WTC11 (cell line): ENCODE measurements around the gene SLC25A44. TPM values are rescaled to one million over a fixed set of nuclear protein-coding genes. Genes with fewer than 3 reads are reported as not detected.

Source experiments
- ATAC-seq: fragments of 200-7000 bp; cut with Tn5 transposase; 2 replicates; pipeline ENCODE4 v1.10.0; 2021; ENCODE audit warnings: mild to moderate bottlenecking, moderate library complexity
- CTCF ChIA-PET: fragments of 300-600 bp; sonication (Branson Sonifier 250); formaldehyde crosslinking; loops from one replicate; lab custom pipeline; 2021; ENCODE audit warnings: antibody characterized with exemption; lab: Charles Lee
- POLR2A ChIA-PET: fragments of 350-600 bp; sonication (Branson Sonifier 250); formaldehyde crosslinking; loops from one replicate; lab custom pipeline; 2021; ENCODE audit warnings: antibody characterized with exemption; lab: Charles Lee
- DNase-seq: peaks from one replicate; pipeline ENCODE4 v3.0.0; 2021; ENCODE audit warnings: low spot score
- H3K27ac Mint-ChIP-seq: 2 replicates; pipeline ENCODE4 v1.8.0; 2021; ENCODE audit warnings: mixed read lengths
- H3K27me3 Mint-ChIP-seq: 2 replicates; pipeline ENCODE4 v1.8.0; 2021; ENCODE audit warnings: low read depth, mild to moderate bottlenecking, moderate library complexity, mixed read lengths
- H3K36me3 Mint-ChIP-seq: 2 replicates; pipeline ENCODE4 v1.8.0; 2021; ENCODE audit warnings: mixed read lengths
- H3K4me1 Mint-ChIP-seq: 2 replicates; pipeline ENCODE4 v1.8.0; 2022; ENCODE audit warnings: mixed read lengths
- H3K4me3 Mint-ChIP-seq: 2 replicates; pipeline ENCODE4 v1.8.0; 2021; ENCODE audit warnings: mild to moderate bottlenecking, moderate library complexity, mixed read lengths
- H3K9me3 Mint-ChIP-seq: 2 replicates; pipeline ENCODE4 v1.8.0; 2021; ENCODE audit warnings: mixed read lengths
- ATF6 ChIP-seq: sonication (generic); formaldehyde crosslinking; IDR thresholded peaks from 2 replicates; pipeline ENCODE4 v1.8.1; 2023; ENCODE audit warnings: mild to moderate bottlenecking, missing genetic modification reagents
- E2F4 ChIP-seq: sonication (generic); formaldehyde crosslinking; IDR thresholded peaks from 2 replicates; pipeline ENCODE4 v1.8.1; 2022; ENCODE audit warnings: low read depth, mild to moderate bottlenecking, moderate library complexity, missing genetic modification reagents, borderline replicate concordance
- GABPB1 ChIP-seq: sonication (generic); formaldehyde crosslinking; IDR thresholded peaks from 2 replicates; pipeline ENCODE4 v1.8.1; 2023; ENCODE audit warnings: mild to moderate bottlenecking, missing genetic modification reagents
- GRHL2 ChIP-seq: fragments of 250-450 bp; sonication (Bioruptor Pico); IDR thresholded peaks from 2 replicates; pipeline ENCODE4 v1.8.0; 2022; ENCODE audit warnings: mild to moderate bottlenecking, moderate library complexity; ENCODE audit not compliant: insufficient replicate concordance, severe bottlenecking
- KAT7 ChIP-seq: sonication (generic); formaldehyde crosslinking; IDR thresholded peaks from 2 replicates; pipeline ENCODE4 v1.8.1; 2023; ENCODE audit warnings: missing genetic modification reagents, mild to moderate bottlenecking, borderline replicate concordance
- NR1H2 ChIP-seq: sonication (generic); formaldehyde crosslinking; IDR thresholded peaks from 2 replicates; pipeline ENCODE4 v1.9.0; 2021; ENCODE audit warnings: mild to moderate bottlenecking, moderate library complexity, missing genetic modification reagents
- NR3C1 ChIP-seq: sonication (generic); formaldehyde crosslinking; conservative IDR thresholded peaks from 2 replicates; pipeline ENCODE4 v1.8.1; 2023; ENCODE audit warnings: low read depth, mild to moderate bottlenecking, missing genetic modification reagents
- PREB ChIP-seq: sonication (generic); formaldehyde crosslinking; IDR thresholded peaks from 2 replicates; pipeline ENCODE4 v1.8.1; 2022; ENCODE audit warnings: mild to moderate bottlenecking, missing genetic modification reagents, moderate library complexity, borderline replicate concordance
- PRRX2 ChIP-seq: fragments of 250-450 bp; sonication (Bioruptor Pico); IDR thresholded peaks from 2 replicates; pipeline ENCODE4 v1.8.0; 2021; ENCODE audit warnings: mild to moderate bottlenecking
- RELA ChIP-seq: sonication (generic); formaldehyde crosslinking; IDR thresholded peaks from 2 replicates; pipeline ENCODE4 v1.8.1; 2022; ENCODE audit warnings: missing genetic modification reagents, mild to moderate bottlenecking, borderline replicate concordance
- RORB ChIP-seq: fragments of 250-450 bp; sonication (Bioruptor Pico); IDR thresholded peaks from 2 replicates; pipeline ENCODE4 v1.9.0; 2021; ENCODE audit warnings: mild to moderate bottlenecking
- SMAD4 ChIP-seq: sonication (generic); formaldehyde crosslinking; IDR thresholded peaks from 2 replicates; pipeline ENCODE4 v1.8.0; 2022; ENCODE audit warnings: mild to moderate bottlenecking, missing genetic modification reagents
- SP1 ChIP-seq: sonication (generic); formaldehyde crosslinking; conservative IDR thresholded peaks from 2 replicates; pipeline ENCODE4 v1.8.1; 2022; ENCODE audit warnings: missing genetic modification reagents
- USF2 ChIP-seq: sonication (generic); formaldehyde crosslinking; IDR thresholded peaks from 2 replicates; pipeline ENCODE4 v1.8.1; 2023; ENCODE audit warnings: mild to moderate bottlenecking, missing genetic modification reagents, moderate library complexity
- ZMAT4 ChIP-seq: fragments of 250-450 bp; sonication (Bioruptor Pico); IDR thresholded peaks from 2 replicates; pipeline ENCODE4 v1.9.0; 2021; ENCODE audit warnings: mild to moderate bottlenecking
- ZNF232 ChIP-seq: sonication (generic); formaldehyde crosslinking; IDR thresholded peaks from 2 replicates; pipeline ENCODE4 v1.8.0; 2022; ENCODE audit warnings: mild to moderate bottlenecking, missing genetic modification reagents
- ZNF416 ChIP-seq: fragments of 250-450 bp; sonication (Bioruptor Pico); IDR thresholded peaks from 2 replicates; pipeline ENCODE4 v1.9.0; 2021; ENCODE audit warnings: mild to moderate bottlenecking, inconsistent platforms
- total RNA-seq: library from RNA; stranded (reverse); gene quantifications from 3 replicates; pipeline ENCODE4 v1.2.3, GENCODE V29; 2021

Gene SLC25A44
- total RNA-seq, 1 experiment from 2014 or later: 29.1 TPM

- ATAC-seq: no peak
- no peak overlapping the region for H3K4me3 Mint-ChIP-seq
- no peaks in the 10 kb centered on the region for H3K27me3 Mint-ChIP-seq
- H3K27ac Mint-ChIP-seq: no peak overlapping the region
- POLR2A ChIA-PET: interaction anchor here (0.6 kb wide), 2 partner anchors 13 to 378 kb away, joined by 3 to 5 read pairs; no protein-coding TSS in a partner anchor
- H3K9me3 Mint-ChIP-seq: no peaks in the 10 kb centered on the region
- TF ChIP-seq GRHL2 (CRISPR knock-in tag): no peak
- TF ChIP-seq PRRX2: no peak
- no peak for TF ChIP-seq SP1
- TF ChIP-seq, all 79 proteins: peak for 0
- DNase-seq: no peak
- peaks cover 4% of the 10 kb centered on the region for H3K4me1 Mint-ChIP-seq
- peaks cover 39% of the 10 kb centered on the region for H3K36me3 Mint-ChIP-seq
- CTCF ChIA-PET: interaction anchor here (1.2 to 5.3 kb wide), 2 partner anchors 84 to 89 kb away, joined by 3 to 34 read pairs; no protein-coding TSS in a partner anchor
Measured at GRCh38 chr1:156229809-156230472, 36.0 kb downstream of the SLC25A44 start.

GRCh38 chr1:156230473-156230837 lies 36.6 kb downstream of the SLC25A44 start:
- H3K9me3 Mint-ChIP-seq: no peaks in the 10 kb centered on the region
- CTCF ChIA-PET: interaction anchor here (1.2 to 5.3 kb wide), 2 partner anchors 85 to 89 kb away, joined by 3 to 34 read pairs; no protein-coding TSS in a partner anchor
- H3K4me3 Mint-ChIP-seq: no peak overlapping the region
- POLR2A ChIA-PET: interaction anchor here (0.9 kb wide), 1 partner anchor 9 kb away, joined by 3 read pairs; no protein-coding TSS in a partner anchor
- TF ChIP-seq RORB (CRISPR knock-in tag): no peak
- TF ChIP-seq NR1H2 (CRISPR knock-in tag): no peak
- peaks cover 38% of the 10 kb centered on the region for H3K36me3 Mint-ChIP-seq
- peaks cover 1% of the 10 kb centered on the region for H3K4me1 Mint-ChIP-seq
- H3K27ac Mint-ChIP-seq: no peak overlapping the region
- DNase-seq (no peak), ATAC-seq (no peak)
- H3K27me3 Mint-ChIP-seq: no peaks in the 10 kb centered on the region

- Mint-ChIP-seq H3K27me3 (no peaks in the 10 kb centered on the region), H3K36me3 (peaks cover 42% of the 10 kb centered on the region), H3K9me3 (no peaks in the 10 kb centered on the region), H3K27ac (peak overlapping the region; percentile 65; the same call in 1 of the 2 replicates), H3K4me1 (no peaks in the 10 kb centered on the region), H3K4me3 (no peak overlapping the region)
- TF ChIP-seq PREB (CRISPR knock-in tag) (no peak), RELA (no peak), ZNF232 (CRISPR knock-in tag) (no peak), SMAD4 (CRISPR knock-in tag) (no peak), E2F4 (CRISPR knock-in tag) (no peak), KAT7 (CRISPR knock-in tag) (no peak), ZNF416 (CRISPR knock-in tag) (no peak), NR3C1 (CRISPR knock-in tag) (no peak), USF2 (no peak), ZMAT4 (CRISPR knock-in tag) (no peak), ATF6 (CRISPR knock-in tag) (no peak), GABPB1 (no peak)
- ATAC-seq: 0 out of 2 replicates have a peak, but pooled peaks have one; percentile 20
- CTCF ChIA-PET: interaction anchor here (0.5 to 5.3 kb wide), 14 partner anchors 9 to 243 kb away, joined by 3 to 34 read pairs (median 4); partner anchors contain the start of genes BGLAP and PAQR6
- POLR2A ChIA-PET: interaction anchor here (0.6 kb wide), 1 partner anchor 15 kb away, joined by 3 read pairs; no protein-coding TSS in a partner anchor
- no peak for DNase-seq
Measured at GRCh38 chr1:156232201-156232894, 38.4 kb downstream of the SLC25A44 start.
